ENCODE results near the gene SMIM41. TPM values are rescaled to one million over a fixed set of nuclear protein-coding genes. Genes with fewer than 3 reads are reported as not detected.
A peak's percentile ranks its signal among the peaks of the same experiment; 100 is the strongest.

SMIM41 gene
- total RNA-seq, 1 experiment from 2014 or later: not detected

- Histone ChIP-seq H3K36me3 (ENCODE audit: low read depth, low read length) (peaks cover 37% of the 10 kb centered on the region), H3K4me2 (ENCODE audit: low read length) (no peak overlapping the region), H3K27me3 (ENCODE audit: low read length) (no peaks in the 10 kb centered on the region), H3K79me2 (ENCODE audit: low read length) (peaks cover 81% of the 10 kb centered on the region), H4K20me1 (ENCODE audit: low read length) (peaks cover 35% of the 10 kb centered on the region), H2AFZ (ENCODE audit: low read length) (no peak overlapping the region), H3K9ac (ENCODE audit: low read length) (no peak overlapping the region), H3F3A (ENCODE audit: low read length, unreplicated experiment) (no peaks in the 10 kb centered on the region), H3K9me2 (replicated peaks; ENCODE audit: low read length) (no peaks in the 10 kb centered on the region), H3K4me1 (ENCODE audit: insufficient read depth, low read length) (peaks cover 31% of the 10 kb centered on the region), H3K27ac (ENCODE audit: low read length) (no peak overlapping the region), H3K4me3 (ENCODE audit: low read length) (no peak overlapping the region), H3K9me3 (ENCODE audit: low read length) (no peaks in the 10 kb centered on the region)
- no peak for TF ChIP-seq EZH2 (IDR thresholded peaks at IDR 0.05; ENCODE audit: low read length, unreplicated experiment)
- TF ChIP-seq EZH2phosphoT487 (IDR thresholded peaks at IDR 0.05; ENCODE audit: borderline replicate concordance, low read length): no peak
- TF ChIP-seq CTCF (conservative IDR thresholded peaks at IDR 0.05; ENCODE audit: low read depth, low read length): no peak
- BruUV-seq (replicated peaks): no TSS peak
- intact Hi-C loops (cut with micrococcal nuclease): no loop called here
- no peak for ATAC-seq
- peak; percentile 13 for DNase-seq
- CTCF ChIA-PET: no interaction called here
- POLR2A ChIA-PET (ENCODE audit: unreplicated experiment): no interaction called here
Measured at GRCh38 chr12:52073531-52074381, 5.7 kb upstream of the SMIM41 start.

GRCh38 chr12:52074971-52075724, 4.4 kb upstream of the SMIM41 start:
- peaks cover 37% of the 10 kb centered on the region for H3K36me3 ChIP-seq (ENCODE audit: low read depth, low read length)
- ATAC-seq (peak; percentile 84), DNase-seq (peak; percentile 71)
- H3K4me2 ChIP-seq (ENCODE audit: low read length): peak overlapping the region; percentile 11; the same call in 1 of the 2 replicates
- CTCF ChIA-PET: interaction anchor here (0.8 kb wide), 1 partner anchor 50 kb away, joined by 3 read pairs; no protein-coding TSS in a partner anchor
- intact Hi-C loops (cut with micrococcal nuclease): no loop called here
- H3K27ac ChIP-seq (ENCODE audit: low read length): peak overlapping the region; percentile 24; the same call in 1 of the 2 replicates
- no peaks in the 10 kb centered on the region for H3K9me2 ChIP-seq (replicated peaks; ENCODE audit: low read length)
- no peaks in the 10 kb centered on the region for H3F3A ChIP-seq (ENCODE audit: low read length, unreplicated experiment)
- H3K27me3 ChIP-seq (ENCODE audit: low read length): no peaks in the 10 kb centered on the region
- no peak overlapping the region for H2AFZ ChIP-seq (ENCODE audit: low read length)
- H3K79me2 ChIP-seq (ENCODE audit: low read length): peaks cover 77% of the 10 kb centered on the region
- H3K4me1 ChIP-seq (ENCODE audit: insufficient read depth, low read length): peaks cover 28% of the 10 kb centered on the region
- TF ChIP-seq EZH2 (IDR thresholded peaks at IDR 0.05; ENCODE audit: low read length, unreplicated experiment) (no peak), CTCF (conservative IDR thresholded peaks at IDR 0.05; ENCODE audit: low read depth, low read length) (no peak), EZH2phosphoT487 (IDR thresholded peaks at IDR 0.05; ENCODE audit: borderline replicate concordance, low read length) (no peak)
- no peaks in the 10 kb centered on the region for H3K9me3 ChIP-seq (ENCODE audit: low read length)
- no TSS peak for BruUV-seq (replicated peaks)
- no peak overlapping the region for H3K9ac ChIP-seq (ENCODE audit: low read length)
- peaks cover 35% of the 10 kb centered on the region for H4K20me1 ChIP-seq (ENCODE audit: low read length)
- POLR2A ChIA-PET (ENCODE audit: unreplicated experiment): no interaction called here
- H3K4me3 ChIP-seq (ENCODE audit: low read length): no peak overlapping the region

Data from PC-3 (cell line).